C4-2B (cell line): ENCODE data around the gene SLC26A2.

Experiments used
- CTCF ChIP-seq: fragments of 450-650 bp; conservative IDR thresholded peaks from 2 replicates; pipeline ENCODE4 v1.5.1; 2017; ENCODE audit warnings: mild to moderate bottlenecking
- ZFX ChIP-seq: fragments of 450-650 bp; IDR thresholded peaks from 2 replicates; pipeline ENCODE4 v1.6.1; 2017

DNA sequence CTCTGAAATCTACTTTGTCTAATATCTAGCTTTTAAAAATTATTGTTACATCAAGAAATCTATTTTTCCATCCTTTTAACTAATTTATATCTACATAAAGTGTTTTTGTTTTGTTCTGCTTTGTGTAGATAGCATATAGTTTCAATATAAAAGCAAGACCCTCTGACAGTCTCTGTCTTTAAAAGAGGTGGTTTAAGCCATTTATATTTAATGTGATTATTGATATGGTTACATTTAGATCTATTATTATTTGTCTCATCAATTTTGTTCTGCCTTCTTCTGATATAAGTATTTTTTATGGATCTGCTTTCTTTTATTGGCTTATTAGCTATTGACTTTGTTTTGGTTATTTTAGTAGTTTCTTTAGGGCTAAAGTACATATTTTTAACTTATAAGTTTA, 56.0 kb downstream of the SLC26A2 start:
- TF ChIP-seq CTCF (no peak), ZFX (no peak)
